Brain microvascular endothelial cell (primary cell): ENCODE measurements around the gene SCLT1.

Experiments
- DNase-seq: peaks from one replicate; pipeline ENCODE4 v3.0.0-alpha.2; 2020
- H3K27ac ChIP-seq: fragments of 250-450 bp; sonication (Bioruptor Pico); 2 replicates; pipeline ENCODE4 v1.5.1; 2020; ENCODE audit warnings: mild to moderate bottlenecking, moderate library complexity
- H3K27me3 ChIP-seq: fragments of 250-450 bp; sonication (Bioruptor Pico); replicated peaks from 2 replicates; pipeline ENCODE4 v1.5.1; 2020; ENCODE audit warnings: mild to moderate bottlenecking
- H3K36me3 ChIP-seq: fragments of 250-450 bp; sonication (Bioruptor Pico); replicated peaks from 2 replicates; pipeline ENCODE4 v1.5.1; 2020; ENCODE audit warnings: mild to moderate bottlenecking
- H3K4me3 ChIP-seq: 2 replicates; pipeline ENCODE4 v1.5.1; 2011; ENCODE audit warnings: low read depth, mild to moderate bottlenecking, control low read depth, low read length, moderate library complexity
- in situ Hi-C: cut with HindIII; loops from 2 replicates; pipeline ENCODE4 v1.10.0; 2017; ENCODE audit warnings: low sequenced_read_pairs, low pct_ligation_motif_present
- TF ChIP-seq, protein P1 (sequence below): IDR thresholded peaks from 2 replicates; pipeline ENCODE4 v1.5.1; 2011; ENCODE audit warnings: low read depth, mild to moderate bottlenecking, moderate library complexity, low read length, control low read depth, inconsistent platforms; ENCODE audit errors: missing control alignments

Gene SCLT1

DNA sequence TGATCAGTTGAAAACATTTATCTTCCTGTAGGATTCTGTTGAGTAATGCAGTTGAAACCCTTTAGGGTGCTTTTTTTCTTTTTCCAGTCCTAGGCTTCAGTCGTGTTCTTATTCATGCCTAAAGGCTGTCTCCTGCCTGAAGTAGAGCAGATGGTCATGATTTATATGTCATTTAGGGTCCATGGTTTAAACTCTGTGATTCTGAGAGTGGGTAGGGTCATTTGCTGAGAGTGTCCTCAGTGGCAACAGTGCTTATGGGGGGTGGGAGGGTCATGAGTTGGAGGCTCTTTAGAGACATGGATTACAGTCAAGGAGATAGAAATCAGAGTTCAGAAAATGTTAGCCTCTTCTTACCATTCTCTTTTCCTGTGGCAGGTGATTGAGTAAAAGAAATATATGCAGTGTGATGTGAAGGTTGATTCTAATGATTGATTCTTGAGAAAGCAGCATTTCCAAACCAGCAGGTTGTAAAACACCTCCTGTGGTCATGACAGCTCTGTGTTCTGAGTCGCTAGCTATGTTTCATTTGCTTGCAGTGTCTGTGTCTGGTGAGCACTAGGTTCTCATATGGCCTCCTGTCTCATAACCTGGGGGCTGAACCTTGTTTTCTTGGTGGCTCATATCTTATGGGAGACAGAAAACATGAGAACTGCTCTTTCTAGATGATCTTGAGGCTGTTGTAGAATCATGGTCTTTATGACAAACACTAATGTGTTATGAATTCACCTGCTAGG, 223.4 kb downstream of the SCLT1 start:
- H3K36me3 ChIP-seq = peaks cover 46% of the 10 kb centered on the region
- in situ Hi-C loops = no loop called here
- H3K27ac ChIP-seq = no peak overlapping the region
- no peak for DNase-seq
- TF ChIP-seq, protein P1, sequence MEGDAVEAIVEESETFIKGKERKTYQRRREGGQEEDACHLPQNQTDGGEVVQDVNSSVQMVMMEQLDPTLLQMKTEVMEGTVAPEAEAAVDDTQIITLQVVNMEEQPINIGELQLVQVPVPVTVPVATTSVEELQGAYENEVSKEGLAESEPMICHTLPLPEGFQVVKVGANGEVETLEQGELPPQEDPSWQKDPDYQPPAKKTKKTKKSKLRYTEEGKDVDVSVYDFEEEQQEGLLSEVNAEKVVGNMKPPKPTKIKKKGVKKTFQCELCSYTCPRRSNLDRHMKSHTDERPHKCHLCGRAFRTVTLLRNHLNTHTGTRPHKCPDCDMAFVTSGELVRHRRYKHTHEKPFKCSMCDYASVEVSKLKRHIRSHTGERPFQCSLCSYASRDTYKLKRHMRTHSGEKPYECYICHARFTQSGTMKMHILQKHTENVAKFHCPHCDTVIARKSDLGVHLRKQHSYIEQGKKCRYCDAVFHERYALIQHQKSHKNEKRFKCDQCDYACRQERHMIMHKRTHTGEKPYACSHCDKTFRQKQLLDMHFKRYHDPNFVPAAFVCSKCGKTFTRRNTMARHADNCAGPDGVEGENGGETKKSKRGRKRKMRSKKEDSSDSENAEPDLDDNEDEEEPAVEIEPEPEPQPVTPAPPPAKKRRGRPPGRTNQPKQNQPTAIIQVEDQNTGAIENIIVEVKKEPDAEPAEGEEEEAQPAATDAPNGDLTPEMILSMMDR = no peak
- no peak overlapping the region for H3K4me3 ChIP-seq
- H3K27me3 ChIP-seq = no peaks in the 10 kb centered on the region

DNA sequence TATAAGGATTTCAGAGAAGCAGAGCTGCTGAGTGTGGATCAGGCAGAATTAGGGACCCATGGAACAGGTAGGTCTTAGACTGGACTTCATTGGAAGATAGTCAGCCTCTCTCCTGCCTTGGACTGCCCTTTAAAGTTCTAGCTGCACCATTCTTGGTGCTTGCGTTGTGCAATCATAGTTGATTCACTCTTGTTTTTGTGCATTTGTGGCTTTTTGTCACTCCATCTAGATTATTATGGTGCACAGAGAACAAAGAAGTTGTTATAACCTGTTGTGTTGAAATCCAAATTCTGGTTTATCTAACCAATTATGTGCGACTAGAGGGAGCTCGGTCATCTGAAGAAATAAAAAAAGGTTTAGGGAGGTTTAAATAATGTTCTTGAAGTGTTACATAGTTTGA, 224.6 kb downstream of the SCLT1 start:
- TF ChIP-seq, protein P1 = no peak
- in situ Hi-C loops = no loop called here
- DNase-seq = no peak
- no peak overlapping the region for H3K27ac ChIP-seq
- no peak overlapping the region for H3K4me3 ChIP-seq
- peaks cover 48% of the 10 kb centered on the region for H3K36me3 ChIP-seq
- no peaks in the 10 kb centered on the region for H3K27me3 ChIP-seq

DNA sequence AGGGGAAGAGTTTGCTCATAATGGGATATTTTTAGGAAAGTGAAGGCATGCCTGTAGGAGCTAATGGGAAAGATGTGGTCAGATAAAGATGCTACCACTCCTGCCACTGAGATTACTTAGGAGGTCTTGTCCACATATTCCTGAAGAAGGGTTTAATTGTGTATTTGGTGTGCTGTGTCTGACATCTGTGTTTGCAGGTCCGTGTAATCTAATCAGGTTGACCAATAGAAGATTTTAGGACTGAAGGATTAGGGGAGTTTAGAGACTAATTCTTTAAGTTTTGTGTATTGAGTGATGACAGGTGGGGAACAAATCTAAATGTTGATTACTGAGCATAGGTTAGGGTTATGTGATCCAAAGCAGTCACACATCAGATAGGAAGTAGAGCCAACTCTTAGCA, 226.6 kb downstream of the SCLT1 start:
- H3K27me3 ChIP-seq = no peaks in the 10 kb centered on the region
- no peak for DNase-seq
- H3K27ac ChIP-seq = no peak overlapping the region
- peaks cover 61% of the 10 kb centered on the region for H3K36me3 ChIP-seq
- in situ Hi-C loops = no loop called here
- TF ChIP-seq, protein P1 = no peak
- no peak overlapping the region for H3K4me3 ChIP-seq

DNA sequence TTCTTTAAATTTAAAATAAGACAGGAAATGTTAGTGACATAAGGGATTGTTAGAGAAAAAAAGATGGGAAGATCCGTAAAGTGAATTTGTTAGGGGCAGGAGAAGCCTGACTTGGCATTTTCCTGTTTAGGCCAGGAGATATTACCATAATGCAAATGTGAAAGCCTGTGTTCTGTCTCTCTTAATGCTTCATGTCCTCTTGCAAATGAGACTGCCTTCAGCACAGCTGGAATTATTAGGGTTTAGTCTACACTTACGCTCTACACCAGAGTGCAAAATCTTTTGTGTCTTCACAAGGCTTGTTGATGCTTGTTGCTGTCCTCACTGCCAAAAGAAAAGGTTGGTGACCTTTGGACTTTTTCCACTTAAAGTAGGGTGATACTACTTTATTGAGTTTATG, 227.1 kb downstream of the SCLT1 start:
- no peak for DNase-seq
- H3K4me3 ChIP-seq = no peak overlapping the region
- peaks cover 60% of the 10 kb centered on the region for H3K36me3 ChIP-seq
- in situ Hi-C loops = no loop called here
- no peak overlapping the region for H3K27ac ChIP-seq
- TF ChIP-seq, protein P1 = no peak
- no peaks in the 10 kb centered on the region for H3K27me3 ChIP-seq

DNA sequence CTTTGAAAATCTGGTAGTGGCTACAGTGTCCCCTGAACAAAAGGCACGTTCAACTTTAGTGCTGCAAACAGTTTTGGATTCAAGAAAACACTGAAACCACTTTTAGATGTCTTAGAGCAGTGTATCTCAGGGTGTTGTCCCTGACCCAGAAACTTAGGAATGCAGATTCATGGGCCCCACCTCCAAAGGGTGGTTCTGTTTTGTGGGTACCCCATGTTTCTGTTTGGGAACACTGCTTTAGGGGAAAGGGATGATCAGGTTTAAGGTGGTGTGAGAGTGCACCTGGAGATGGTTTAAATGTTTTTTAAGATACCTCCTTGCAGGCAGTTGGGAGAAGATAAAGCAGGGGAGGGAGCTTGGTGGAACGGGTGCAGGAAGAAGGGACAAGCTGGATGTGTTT, 228.2 kb downstream of the SCLT1 start:
- TF ChIP-seq, protein P1 = no peak
- no peak overlapping the region for H3K4me3 ChIP-seq
- DNase-seq = no peak
- no peaks in the 10 kb centered on the region for H3K27me3 ChIP-seq
- H3K27ac ChIP-seq = no peak overlapping the region
- H3K36me3 ChIP-seq = peaks cover 59% of the 10 kb centered on the region
- in situ Hi-C loops = no loop called here
